HG03442 (cell line): Measurements from ENCODE around the gene WNT8A.

ENCODE experiments used
- ATAC-seq: cut with Tn5 transposase; IDR thresholded peaks from one replicate; pipeline ENCODE4 v1.9.1; 2021; ENCODE audit warnings: mild to moderate bottlenecking, moderate library complexity; ENCODE audit not compliant: unreplicated experiment

Gene WNT8A

GRCh38 chr5:138082033-138082432, 1.8 kb upstream of the WNT8A start:
- ATAC-seq = no peak

DNA sequence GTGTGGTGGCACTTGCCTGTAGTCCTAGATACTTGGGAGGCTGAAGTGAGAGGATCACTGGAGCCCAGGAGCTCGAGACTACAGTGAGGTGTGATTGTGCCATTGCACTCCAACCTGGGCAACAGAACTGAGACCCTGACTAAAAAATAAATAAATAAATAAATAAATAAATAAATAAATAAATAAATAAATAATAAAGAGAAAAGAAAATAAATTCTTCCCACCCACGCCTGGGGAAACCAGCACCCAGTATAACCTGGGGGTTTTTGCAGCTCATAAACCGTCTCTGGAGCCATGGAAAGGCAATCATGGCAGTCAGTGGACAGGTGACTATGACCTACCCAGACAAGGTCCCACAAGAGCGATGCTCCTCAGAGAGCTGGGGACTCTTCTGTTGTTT, 7.9 kb downstream of the WNT8A start:
- ATAC-seq = no peak

GRCh38 chr5:138092301-138092700, 8.5 kb downstream of the WNT8A start:
- no peak for ATAC-seq

GRCh38 chr5:138093036-138093435, 9.2 kb downstream of the WNT8A start:
- ATAC-seq = no peak

GRCh38 chr5:138095100-138095907, 11.5 kb downstream of the WNT8A start:
- ATAC-seq = no peak

DNA sequence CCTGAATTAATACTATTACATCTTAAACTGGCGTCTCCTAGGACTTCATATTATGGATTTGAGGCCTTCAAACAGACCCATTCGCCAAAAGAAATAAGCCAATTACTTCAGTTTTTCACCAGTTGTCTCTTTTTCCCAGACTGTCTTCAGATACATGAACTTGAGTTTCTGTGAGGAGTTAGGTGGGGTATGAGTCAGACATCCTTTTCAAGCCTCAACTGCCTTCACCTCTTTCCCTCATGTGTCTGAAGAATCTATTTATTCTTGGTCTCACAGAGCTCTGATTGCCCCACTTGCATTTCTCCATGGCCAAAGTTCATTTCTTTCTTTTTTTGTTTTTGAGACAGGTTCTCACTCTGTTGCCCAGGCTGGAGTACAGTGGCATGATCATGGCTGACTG, 12.5 kb downstream of the WNT8A start:
- ATAC-seq = no peak

DNA sequence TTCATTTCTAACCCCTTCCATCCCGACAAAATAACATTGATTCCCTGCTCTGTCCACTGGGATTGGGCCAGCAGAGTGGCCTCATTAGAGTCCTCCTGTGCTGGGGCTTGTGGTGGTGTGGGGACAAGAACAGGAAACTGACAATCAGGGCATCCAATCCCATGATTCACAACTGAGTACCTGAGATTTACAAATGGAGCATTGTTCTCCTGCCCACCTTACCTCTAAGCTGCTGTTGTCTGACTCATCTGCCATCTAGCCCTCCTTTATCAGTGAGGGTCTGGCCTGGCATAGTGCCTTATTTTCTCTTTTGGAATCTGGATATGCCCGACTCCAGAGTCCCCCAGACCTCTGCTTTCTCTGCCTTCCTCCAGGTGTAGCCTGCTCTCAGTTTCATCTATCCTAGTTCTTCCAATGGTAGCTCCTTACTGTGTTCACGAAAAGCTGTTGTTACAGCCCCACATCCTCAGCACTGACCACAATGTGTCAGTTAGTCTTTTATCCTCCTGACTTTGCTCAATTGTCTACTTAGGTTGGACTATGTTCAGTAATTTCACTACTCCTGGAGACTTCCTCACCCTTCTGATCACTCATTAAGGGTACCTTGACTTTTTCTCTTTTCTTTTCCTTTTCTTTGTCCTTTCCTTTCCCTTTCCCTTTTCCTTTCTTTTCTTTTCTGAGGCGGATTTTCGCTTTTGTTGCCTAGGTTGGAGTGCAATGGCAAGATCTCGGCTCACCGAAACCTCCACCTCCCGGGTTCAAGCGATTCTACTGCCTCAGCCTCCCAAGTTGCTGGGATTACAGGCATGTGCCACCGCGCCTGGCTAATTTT, 13.4 kb downstream of the WNT8A start:
- ATAC-seq = no peak

DNA sequence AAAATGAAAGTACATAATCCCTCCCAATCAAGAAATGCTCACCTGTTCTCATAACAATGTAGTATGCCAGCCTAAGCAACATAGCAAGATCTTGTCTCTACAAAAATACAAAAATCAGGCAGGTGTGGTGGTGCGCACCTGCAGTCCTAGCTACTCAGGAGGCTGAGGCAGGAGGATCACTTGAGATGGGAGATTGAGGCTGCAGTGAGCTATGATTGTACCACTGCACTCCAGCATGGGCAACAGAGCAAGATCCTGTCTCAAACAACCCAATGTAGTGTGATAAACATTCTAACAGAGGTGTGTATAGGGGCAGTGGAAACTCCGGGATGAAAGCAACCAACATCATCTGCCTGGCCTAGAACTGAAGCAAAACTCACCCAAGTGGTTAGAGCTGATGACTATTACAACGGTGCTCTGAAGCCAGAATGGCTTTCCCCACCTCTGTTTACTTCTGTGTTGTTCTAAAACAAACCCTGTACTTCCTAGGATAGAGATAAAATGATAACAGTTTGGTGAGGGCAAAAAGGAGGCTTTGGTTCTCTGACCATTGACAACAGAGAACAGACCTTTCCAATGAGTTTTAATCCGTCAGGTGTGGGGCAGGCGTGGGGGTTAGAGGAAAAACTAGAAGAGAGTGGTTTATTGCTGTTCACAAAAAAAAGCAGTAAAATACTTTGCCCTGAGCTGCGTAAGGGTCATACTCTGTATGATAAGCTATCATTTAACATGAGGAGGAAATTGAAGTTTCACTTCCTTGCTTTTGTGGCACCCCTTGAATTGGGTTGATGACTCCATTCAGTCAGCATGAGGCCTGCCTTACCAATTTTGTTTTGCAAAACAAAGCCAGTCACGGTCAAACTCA, 18.9 kb downstream of the WNT8A start:
- no peak for ATAC-seq

DNA sequence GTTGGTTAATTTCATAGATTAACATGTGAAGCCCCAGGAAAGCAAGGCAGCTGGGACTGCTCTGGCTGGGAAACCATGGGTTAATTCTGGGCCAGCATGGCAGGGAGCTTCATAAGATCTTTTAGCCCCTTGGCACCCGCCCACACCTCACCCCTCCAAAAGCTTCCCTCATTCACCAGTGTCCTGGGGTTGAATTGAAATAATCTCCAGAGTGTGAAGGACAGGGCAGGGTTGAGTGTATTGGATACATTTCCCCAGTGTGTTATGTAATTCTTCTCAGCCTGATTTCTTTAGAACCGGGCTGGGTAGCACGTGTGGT, 19.4 kb downstream of the WNT8A start:
- no peak for ATAC-seq

DNA sequence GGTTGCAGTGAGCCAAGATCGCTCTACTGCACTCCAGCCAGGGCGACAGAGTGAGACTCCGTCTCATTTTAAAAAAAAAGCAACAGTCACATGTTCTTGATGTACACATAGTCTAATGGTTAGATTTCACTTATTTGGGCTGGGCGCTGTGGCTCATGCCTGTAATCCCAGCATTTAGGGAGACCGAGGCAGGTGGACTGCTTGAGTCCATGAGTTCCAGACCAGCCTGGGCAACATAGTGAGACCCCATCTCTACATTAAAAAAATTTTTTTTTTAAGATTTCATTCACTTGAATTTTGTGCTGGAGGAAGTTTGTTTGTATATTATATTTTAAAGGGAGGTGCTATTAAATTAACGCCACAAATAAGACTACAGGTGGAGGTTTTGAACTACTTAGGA, 21.9 kb downstream of the WNT8A start:
- ATAC-seq = no peak

DNA sequence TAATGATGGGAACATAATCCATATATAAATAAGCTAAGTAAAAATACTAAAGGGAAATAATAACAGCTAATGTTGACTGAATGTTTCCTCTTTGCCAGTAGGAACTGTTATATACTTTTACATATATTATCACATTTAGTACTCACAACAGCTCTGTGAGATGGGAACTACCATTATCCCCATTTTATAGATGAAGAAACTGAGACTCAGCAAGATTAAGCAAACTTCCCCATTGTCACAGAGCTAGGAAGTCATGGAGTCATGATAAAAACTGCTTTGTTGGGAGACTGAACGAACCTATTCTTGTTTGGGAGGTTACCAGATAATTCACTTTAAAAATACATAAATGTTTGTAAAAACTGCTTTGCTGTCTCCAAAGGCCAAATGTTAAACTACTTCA, 23.4 kb downstream of the WNT8A start:
- no peak for ATAC-seq

DNA sequence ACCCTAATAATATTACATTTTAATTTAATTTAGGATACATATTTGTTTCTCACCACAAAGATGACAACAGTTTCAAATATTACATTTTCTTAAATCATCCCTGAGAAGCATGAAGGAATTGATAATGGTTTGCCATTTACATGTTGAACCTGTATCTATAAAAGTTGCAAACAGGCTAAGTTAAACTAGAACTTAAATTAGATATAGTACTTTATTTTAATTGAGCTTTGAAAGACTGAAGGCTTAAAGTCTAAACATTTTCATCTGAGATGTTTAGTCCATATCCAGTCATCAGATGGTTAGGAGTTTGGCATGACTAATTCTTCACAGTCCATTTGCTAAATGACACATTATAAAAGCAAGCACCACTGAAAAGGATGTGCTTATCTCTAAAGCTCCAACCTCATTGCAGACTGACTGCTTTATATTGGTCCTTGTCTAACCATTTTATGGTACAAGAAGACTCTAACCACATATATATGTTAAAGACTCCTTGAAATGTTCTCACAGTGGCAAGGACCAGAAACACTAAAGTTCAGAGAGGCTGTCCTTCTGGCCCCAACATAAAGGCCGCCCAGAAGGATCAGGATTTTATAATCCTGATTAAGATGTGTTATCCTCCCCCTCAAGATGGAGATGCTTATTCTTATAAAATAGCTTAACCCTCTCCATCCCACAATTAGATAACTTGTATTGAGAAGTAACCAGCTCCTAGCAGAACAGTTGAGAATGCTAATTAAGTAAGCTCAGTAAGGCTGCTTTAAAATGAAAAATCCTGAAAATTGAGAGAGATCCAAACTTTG, 25.8 kb downstream of the WNT8A start:
- no peak for ATAC-seq

- ATAC-seq = no peak
Observed at GRCh38 chr5:138110266-138110963, 26.6 kb downstream of the WNT8A start.

DNA sequence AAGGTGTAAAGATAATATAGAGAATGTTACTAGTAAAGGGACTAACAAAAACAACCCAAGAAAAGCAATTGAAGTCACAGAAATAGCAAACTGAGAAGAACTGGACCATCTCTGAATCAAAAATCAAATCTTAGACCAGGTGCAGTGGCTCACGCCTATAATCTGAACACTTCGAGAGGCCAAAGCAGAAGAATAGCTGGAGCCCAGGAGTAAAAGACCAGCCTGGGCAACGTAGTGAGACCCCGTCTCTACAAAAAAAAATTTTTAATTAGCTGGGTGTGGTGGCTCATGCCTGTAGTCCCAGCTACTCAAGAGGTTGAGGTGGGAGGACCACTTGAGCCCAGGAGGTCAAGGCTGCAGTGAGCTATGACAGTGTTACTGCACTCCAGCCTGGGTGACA, 27.3 kb downstream of the WNT8A start:
- ATAC-seq = no peak

- ATAC-seq = no peak
Observed at GRCh38 chr5:138111937-138112336, 28.1 kb downstream of the WNT8A start.

- no peak for ATAC-seq
Observed at GRCh38 chr5:138115254-138115653, 31.4 kb downstream of the WNT8A start.

DNA sequence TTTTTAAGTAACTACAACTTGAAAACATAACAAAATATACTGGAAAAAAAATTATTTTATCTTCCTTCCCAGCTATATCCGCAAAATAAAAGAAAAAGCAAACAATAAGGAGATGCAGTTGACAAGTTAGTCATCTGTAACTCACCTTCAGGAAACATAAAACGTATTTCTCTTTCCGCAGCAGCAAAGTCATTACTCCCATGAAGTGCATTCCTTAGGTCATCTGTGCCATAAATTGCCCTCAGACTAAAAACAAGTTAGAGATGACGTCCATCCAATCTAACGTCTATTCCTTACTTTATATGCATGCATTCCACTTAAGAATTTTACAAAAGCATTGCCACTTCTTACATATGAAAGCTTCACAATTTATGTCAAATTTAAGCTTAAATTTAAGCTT, 44.5 kb downstream of the WNT8A start:
- ATAC-seq = no peak

GRCh38 chr5:138129347-138129746, 45.5 kb downstream of the WNT8A start:
- ATAC-seq = no peak

- no peak for ATAC-seq
Observed at GRCh38 chr5:138132543-138132942, 48.7 kb downstream of the WNT8A start.
